ENCODE results near the gene SPEM2.
A peak's percentile ranks its signal among the peaks of the same experiment; 100 is the strongest.

The SPEM2 gene

GRCh38 chr17:7425316-7425715, at the start of gene SPEM2:
Gene SPEM2, plus strand, starts transcription at chr17:7425616. Its CDS starts 73 bp downstream, at chr17:7425689.
- no peak for DNase-seq

- no peak for DNase-seq
Observed at GRCh38 chr17:7379134-7379533, 46.3 kb upstream of the SPEM2 start.

GRCh38 chr17:7380321-7380720, 45.1 kb upstream of the SPEM2 start:
- no peak for DNase-seq

- no peak for DNase-seq
Observed at GRCh38 chr17:7380855-7381683, 44.3 kb upstream of the SPEM2 start, which contains the start of gene TNK1. Gene TNK1, plus strand, starts transcription at chr17:7381089. Its CDS starts 1,838 bp downstream, at chr17:7382927.

GRCh38 chr17:7382901-7383300, 42.5 kb upstream of the SPEM2 start:
- no peak for DNase-seq

- DNase-seq = no peak
Observed at GRCh38 chr17:7383371-7383741, 42.1 kb upstream of the SPEM2 start.

GRCh38 chr17:7383742-7384488, 41.5 kb upstream of the SPEM2 start:
- peak; percentile 55 to 74 for DNase-seq

GRCh38 chr17:7384489-7385081, 40.8 kb upstream of the SPEM2 start:
- DNase-seq = no peak

GRCh38 chr17:7388856-7389255, 36.6 kb upstream of the SPEM2 start:
- no peak for DNase-seq

GRCh38 chr17:7389924-7390910, 35.2 kb upstream of the SPEM2 start:
- no peak for DNase-seq

GRCh38 chr17:7391307-7391706, 34.1 kb upstream of the SPEM2 start:
- DNase-seq = no peak

- DNase-seq = no peak
Observed at GRCh38 chr17:7392696-7393612, 32.5 kb upstream of the SPEM2 start.

GRCh38 chr17:7393613-7394451, 31.6 kb upstream of the SPEM2 start:
- peak in 1 of 2 experiments; percentile 52 for DNase-seq

- DNase-seq = peak; percentile 58 to 69
Observed at GRCh38 chr17:7394452-7395191, 30.8 kb upstream of the SPEM2 start, which contains the start of gene PLSCR3. Gene PLSCR3, minus strand, starts transcription at chr17:7394525. Its CDS starts 415 bp downstream, at chr17:7394110.

- no peak for DNase-seq
Observed at GRCh38 chr17:7396147-7396546, 29.3 kb upstream of the SPEM2 start.

- no peak for DNase-seq
Observed at GRCh38 chr17:7398612-7399011, 26.8 kb upstream of the SPEM2 start.

GRCh38 chr17:7403043-7403726, 22.2 kb upstream of the SPEM2 start:
- DNase-seq = no peak

- DNase-seq = no peak
Observed at GRCh38 chr17:7403727-7403976, 21.8 kb upstream of the SPEM2 start.

Measured in NCI-H1930 (cell line).